GM18861 (cell line): Measurements from ENCODE around the gene MC1R.

Experiments used
- ATAC-seq: cut with Tn5 transposase; IDR thresholded peaks from one replicate; pipeline ENCODE4 v1.9.1; 2021; ENCODE audit not compliant: unreplicated experiment

MC1R gene

GRCh38 chr16:89895482-89896250, 23.0 kb upstream of the MC1R start:
- ATAC-seq = no peak

GRCh38 chr16:89897204-89897603, 21.5 kb upstream of the MC1R start:
- no peak for ATAC-seq

DNA sequence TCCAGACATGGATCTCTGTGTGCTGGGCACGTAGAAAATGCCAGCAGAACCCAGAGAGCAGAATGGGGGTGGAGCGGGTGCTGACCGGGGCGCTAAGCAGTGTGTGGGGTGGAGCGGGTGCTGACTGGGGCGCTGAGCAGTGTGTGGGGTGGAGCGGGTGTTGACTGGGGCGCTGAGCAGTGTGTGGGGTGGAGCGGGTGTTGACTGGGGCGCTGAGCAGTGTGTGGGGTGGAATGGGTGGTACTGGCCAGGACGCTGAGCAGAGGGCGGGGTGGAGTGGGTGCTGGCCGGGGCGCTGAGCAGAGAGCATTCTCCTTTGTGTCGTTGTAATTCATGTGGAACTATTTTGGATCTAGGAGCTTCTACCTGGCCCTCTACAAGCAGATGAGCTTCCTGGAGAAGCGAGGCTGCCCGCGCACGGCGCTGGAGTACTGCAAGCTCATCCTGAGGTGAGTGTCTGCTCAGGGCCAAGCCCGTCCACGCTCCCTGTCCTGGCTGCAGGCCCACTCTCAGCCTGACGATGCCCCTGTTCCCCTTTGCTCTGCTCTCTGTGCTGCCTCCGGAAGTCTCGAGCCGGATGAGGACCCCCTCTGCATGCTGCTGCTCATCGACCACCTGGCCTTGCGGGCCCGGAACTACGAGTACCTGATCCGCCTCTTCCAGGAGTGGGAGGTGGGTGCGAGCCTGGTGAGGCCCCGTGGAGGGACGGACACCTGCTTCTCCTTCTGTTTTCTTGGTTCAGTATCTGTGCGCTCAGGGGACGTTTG, 20.3 kb upstream of the MC1R start:
- no peak for ATAC-seq

DNA sequence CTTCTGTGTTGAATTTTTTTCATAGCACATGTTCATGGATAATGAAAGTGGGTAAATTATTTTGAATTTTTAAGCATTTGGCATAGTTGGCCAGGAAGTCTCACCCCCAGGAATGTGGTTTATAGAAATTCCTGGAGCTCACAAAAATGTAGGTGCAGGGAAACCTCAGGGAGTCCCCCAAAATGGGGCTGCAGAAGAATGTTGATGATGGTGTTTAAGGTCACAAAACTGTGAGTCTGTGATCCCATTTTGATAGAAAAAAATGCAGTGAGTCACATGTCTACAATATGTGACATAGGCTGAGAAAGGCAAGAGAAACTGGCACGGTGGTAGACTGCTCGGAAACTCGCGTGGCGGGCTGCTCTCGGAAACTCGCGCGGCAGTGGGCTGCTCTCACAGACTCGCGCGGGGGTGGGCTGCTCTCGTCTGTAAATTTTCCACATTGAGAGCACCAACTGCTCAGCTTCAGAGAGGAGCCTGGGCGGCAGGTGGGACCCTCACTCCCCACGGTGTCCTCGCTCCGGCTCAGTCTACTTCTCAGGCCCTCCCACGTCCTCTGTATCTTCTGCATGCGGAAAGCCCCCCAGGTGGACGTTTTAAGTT, 18.7 kb upstream of the MC1R start:
- no peak for ATAC-seq

DNA sequence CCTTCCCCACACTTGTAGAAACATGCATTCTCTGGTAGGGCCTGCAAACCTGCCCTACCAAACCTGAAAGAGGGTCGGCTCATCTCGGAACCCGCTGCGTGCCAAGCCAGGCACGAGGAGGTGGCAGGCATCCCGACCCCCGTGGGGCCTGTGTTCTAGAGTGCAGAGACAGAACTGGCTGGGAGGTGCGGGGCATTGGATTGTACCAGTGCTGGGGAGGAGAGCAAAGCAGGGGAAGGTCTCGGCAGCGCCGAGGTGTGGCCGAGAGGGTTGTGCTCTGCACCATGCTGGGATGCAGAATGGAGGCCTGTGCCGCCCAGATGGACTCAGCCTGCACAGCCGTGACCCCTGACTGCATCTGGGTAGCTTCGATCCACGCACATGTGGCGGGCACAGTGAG, 17.8 kb upstream of the MC1R start:
- no peak for ATAC-seq

GRCh38 chr16:89902980-89903379, 15.7 kb upstream of the MC1R start:
- ATAC-seq = no peak

GRCh38 chr16:89903908-89904515, 14.7 kb upstream of the MC1R start:
- ATAC-seq = no peak

DNA sequence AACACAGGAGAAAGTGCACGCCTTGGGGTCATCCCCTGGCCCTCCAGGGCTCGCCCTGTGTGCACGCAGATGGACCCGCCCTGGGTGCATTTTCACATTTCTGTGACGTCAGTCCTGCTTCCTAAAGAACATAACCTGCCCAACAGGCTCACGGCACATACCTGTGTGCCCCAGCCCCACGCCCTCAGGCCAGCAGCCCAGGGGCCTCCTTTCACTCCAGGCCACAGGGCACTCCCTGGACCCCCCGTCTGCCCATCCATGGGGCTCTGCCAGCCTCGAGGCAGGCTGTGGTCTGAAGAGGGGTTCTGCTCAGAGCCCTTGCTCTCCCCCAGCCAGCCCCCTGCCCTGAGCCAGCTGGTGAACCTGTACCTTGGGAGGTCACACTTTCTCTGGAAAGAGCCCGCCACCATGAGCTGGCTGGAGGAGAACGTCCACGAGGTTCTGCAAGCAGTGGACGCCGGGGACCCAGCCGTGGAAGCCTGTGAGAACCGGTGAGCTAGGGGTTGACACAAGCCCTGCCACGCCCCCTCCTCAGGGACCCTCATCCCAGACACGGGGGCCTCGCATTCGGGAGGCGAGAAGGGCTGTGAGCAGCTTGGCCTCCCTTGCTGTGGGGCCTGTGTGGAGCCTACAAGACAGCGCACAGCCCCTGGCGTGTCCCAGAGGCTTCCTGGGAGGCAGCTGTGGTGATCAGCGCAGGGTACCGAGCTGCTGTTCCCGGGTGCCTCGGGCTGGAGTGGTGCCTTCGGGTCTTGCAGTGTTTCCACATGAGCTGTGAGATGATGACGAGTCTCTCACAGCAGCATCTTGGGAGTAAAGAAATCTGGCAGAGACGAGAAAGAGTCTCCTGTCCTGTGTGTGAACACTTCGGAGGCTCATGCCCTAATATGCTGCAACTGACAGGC, 13.8 kb upstream of the MC1R start:
- no peak for ATAC-seq

DNA sequence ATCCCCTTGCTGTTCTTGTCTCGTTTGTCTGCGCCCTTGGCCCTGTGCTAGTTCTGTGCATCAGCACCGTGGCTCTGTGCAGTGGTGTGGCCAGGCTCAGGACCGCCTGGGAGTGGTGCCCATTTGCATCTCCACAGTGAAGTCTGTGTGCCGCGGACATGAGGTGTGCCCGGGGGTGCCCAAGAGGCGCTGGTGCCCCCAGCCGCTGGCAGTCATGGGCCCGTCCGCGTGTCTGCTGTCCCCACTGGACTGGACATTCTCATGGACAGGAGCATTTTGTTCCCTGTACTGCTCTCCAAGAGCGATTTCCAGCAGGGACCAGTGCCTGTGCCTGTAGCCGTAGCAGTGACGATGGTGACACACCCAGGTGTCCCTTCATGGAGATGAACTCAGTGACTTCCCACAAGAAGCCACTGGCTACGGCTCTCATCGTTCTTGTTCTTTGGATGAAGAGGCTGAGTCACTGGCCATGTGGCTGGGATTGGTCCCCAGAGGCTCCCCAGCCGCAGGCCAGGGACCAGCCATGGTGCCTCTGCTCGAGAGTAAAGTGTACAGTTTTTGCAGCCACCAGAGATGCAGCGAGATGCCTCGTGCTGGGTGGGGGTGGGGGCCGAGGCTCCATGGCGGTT, 13.0 kb upstream of the MC1R start:
- ATAC-seq = no peak

DNA sequence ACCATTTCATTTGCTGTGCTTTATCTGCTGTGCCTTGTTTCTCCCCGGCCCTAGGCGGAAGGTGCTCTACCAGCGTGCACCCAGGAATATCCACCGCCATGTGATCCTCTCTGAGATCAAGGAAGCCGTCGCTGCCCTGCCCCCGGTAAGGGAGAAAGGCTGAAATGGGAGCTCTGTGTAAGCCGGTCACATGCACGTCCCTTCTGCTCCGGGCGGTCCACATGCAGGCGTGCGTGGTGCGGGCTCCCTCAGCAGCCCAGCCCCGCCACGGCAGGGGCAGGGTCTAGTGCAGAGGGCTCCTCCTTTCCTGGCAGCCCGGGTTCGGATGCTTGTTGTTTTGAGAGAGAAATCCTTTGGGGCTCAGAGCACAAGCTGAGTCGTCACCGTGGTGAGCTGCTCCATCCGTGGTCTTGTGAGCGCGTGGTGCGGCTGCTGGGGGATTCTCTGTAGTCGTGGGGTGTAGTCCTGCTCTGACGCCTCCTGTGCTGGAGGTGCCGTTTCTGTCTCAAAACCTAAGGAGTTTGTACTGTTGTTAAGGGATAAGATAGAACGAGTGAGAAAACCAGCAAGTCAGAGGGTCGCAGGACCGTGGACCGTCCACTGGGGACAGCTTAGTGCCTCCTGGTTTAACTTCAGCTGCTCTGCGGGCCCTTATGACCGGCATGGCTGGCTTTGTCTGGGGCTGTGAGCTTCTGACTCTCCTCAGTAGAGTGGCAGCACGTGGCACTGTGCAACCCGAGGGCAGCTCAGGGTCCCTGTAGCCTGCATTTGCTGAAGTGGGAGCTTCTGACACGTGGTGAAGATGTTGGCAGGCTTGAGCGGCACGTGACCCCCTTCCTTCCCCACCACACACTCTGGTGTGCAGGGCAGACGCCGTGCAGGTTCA, 12.3 kb upstream of the MC1R start:
- no peak for ATAC-seq

DNA sequence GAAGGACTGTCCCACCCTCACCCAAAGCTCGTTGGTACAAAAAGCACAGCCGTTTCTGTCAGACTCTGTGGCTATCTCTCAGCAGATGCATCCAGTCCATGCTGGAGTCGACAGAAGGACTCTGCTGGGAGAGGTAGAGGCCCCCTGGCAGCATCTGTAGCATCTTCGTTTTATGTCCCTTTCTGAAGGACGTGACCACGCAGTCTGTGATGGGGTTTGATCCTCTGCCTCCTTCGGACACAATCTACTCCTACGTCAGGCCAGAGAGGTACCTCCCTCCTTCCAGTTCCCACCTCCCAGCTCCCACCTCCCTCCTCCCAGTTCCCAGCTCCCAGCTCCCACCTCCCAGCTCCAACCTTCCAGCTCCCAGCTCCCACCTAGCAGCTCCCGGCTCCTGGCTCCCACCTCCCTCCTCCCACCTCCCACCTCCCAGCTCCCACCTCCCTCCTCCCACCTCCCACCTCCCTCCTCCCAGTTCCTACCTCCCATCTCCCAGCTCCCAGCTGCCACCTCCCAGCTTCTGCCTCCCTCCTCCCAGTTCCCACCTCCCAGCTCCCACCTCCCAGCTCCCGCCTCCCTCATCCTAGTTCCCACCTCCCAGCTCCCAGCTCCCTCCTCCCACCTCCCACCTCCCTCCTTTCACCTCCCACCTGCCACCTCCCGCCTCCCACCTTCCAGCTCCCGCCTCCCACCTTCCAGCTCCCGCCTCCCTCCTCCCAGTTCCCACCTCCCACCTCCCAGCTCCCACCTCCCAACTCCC, 11.4 kb upstream of the MC1R start:
- ATAC-seq = no peak

DNA sequence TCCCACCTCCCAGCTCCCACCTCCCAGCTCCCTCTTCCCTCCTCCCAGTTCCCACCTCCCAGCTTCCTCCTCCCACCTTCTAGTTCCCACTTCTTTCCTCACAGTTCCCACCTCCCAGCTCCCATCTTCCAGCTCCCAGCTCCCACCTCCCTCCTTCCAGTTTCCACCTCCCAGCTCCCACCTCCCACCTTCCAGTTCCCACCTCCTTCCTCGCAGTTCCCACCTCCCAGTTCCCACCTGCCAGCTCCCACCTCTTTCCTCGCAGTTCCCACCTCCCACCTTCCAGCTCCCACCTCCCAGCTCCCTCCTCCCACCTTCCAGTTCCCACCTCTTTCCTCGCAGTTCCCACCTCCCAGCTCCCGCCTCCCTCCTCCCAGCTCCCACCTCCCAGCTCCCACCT, 10.4 kb upstream of the MC1R start:
- ATAC-seq = no peak

DNA sequence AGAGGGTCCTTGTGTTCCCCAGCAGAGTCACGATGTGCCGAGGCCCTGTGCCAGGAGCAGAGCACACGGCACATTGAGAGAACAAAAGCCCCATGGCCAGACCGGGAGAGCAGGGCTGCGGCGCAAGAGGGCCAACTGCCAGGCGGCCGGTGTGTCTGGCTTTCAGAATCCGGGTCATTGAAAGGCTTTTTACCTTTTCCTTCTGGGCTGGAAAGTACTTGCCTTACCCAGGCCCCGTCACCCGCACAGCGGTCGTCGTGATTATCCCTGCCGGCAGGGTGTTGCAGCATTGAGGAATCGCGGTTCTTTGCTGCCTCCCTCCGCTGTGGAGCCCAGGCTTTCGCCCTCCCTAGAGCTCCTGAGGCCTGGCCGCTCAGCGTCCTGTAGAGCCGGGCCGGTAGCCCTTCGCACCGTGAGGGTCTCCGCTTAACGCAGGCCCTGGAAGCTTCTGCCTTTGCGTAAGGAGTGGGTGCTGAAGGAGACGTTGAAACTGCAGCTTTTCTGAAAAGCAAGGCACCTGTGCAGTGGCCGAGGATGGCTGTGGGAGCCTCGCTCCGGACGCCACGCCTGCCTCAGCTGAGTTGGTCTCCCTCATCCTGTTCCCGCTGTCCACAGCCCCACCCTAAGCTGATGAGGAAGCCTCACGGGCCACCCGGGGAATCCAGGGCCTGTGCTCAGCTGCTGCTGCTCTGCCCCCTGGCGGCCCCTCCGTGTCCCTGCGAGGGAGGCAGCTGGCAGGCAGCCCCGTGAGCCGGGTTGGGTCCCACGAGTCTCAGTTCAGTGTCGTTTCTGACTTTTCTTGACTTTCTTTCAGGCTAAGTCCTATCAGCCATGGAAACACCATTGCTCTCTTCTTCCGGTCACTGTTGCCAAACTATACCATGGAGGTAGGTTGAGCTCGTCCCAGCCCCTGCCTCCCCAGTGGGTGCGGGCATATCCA, 8.6 kb upstream of the MC1R start:
- no peak for ATAC-seq

- no peak for ATAC-seq
Observed at GRCh38 chr16:89910717-89911354, 7.8 kb upstream of the MC1R start.

GRCh38 chr16:89911375-89911774, 7.3 kb upstream of the MC1R start:
- no peak for ATAC-seq

GRCh38 chr16:89912143-89912542, 6.5 kb upstream of the MC1R start:
- ATAC-seq = no peak

- no peak for ATAC-seq
Observed at GRCh38 chr16:89912627-89913026, 6.0 kb upstream of the MC1R start.
